ENCODE data around the gene ADGRG6.

ADGRG6 gene

GRCh38 chr6:142440600-142441293 lies 138.9 kb downstream of the ADGRG6 start:
- no peak overlapping the region for H3K4me3 ChIP-seq (ENCODE audit: low read length)
- no peak for DNase-seq (ENCODE audit: low read depth)
- TF ChIP-seq, protein P1, sequence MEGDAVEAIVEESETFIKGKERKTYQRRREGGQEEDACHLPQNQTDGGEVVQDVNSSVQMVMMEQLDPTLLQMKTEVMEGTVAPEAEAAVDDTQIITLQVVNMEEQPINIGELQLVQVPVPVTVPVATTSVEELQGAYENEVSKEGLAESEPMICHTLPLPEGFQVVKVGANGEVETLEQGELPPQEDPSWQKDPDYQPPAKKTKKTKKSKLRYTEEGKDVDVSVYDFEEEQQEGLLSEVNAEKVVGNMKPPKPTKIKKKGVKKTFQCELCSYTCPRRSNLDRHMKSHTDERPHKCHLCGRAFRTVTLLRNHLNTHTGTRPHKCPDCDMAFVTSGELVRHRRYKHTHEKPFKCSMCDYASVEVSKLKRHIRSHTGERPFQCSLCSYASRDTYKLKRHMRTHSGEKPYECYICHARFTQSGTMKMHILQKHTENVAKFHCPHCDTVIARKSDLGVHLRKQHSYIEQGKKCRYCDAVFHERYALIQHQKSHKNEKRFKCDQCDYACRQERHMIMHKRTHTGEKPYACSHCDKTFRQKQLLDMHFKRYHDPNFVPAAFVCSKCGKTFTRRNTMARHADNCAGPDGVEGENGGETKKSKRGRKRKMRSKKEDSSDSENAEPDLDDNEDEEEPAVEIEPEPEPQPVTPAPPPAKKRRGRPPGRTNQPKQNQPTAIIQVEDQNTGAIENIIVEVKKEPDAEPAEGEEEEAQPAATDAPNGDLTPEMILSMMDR (conservative IDR thresholded peaks at IDR 0.05; ENCODE audit: low read depth, low read length), result no peak

GRCh38 chr6:142441716-142442115 lies 139.9 kb downstream of the ADGRG6 start:
- no peak for DNase-seq (ENCODE audit: low read depth)
- TF ChIP-seq, protein P1 (conservative IDR thresholded peaks at IDR 0.05; ENCODE audit: low read depth, low read length), result no peak
- no peak overlapping the region for H3K4me3 ChIP-seq (ENCODE audit: low read length)

GRCh38 chr6:142443102-142443501 lies 141.3 kb downstream of the ADGRG6 start:
- no peak for DNase-seq (ENCODE audit: low read depth)
- H3K4me3 ChIP-seq (ENCODE audit: low read length), result no peak overlapping the region
- TF ChIP-seq, protein P1 (conservative IDR thresholded peaks at IDR 0.05; ENCODE audit: low read depth, low read length), result no peak

DNA sequence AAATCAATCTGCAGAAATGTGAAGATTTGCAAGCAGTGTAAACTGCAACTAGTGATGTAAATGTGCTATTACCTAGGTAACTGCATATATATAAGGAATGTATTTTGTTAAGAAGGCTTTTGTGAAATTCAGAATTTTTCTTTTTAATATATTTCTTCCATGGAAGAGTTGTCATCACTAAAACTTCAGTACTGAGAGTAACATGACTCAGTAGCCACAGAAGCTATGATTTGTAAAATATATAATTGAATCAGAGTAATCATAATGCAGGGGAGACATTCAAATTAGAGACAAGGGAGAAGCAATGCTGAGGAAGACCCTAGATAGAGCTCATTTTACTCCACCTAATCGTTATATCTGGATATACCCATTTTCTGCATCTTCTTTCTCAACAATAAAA lies 141.7 kb downstream of the ADGRG6 start:
- no peak for DNase-seq (ENCODE audit: low read depth)
- no peak overlapping the region for H3K4me3 ChIP-seq (ENCODE audit: low read length)
- TF ChIP-seq, protein P1 (conservative IDR thresholded peaks at IDR 0.05; ENCODE audit: low read depth, low read length), result no peak

GRCh38 chr6:142444376-142444775 lies 142.6 kb downstream of the ADGRG6 start:
- no peak for DNase-seq (ENCODE audit: low read depth)
- no peak overlapping the region for H3K4me3 ChIP-seq (ENCODE audit: low read length)
- TF ChIP-seq, protein P1 (conservative IDR thresholded peaks at IDR 0.05; ENCODE audit: low read depth, low read length), result no peak

DNA sequence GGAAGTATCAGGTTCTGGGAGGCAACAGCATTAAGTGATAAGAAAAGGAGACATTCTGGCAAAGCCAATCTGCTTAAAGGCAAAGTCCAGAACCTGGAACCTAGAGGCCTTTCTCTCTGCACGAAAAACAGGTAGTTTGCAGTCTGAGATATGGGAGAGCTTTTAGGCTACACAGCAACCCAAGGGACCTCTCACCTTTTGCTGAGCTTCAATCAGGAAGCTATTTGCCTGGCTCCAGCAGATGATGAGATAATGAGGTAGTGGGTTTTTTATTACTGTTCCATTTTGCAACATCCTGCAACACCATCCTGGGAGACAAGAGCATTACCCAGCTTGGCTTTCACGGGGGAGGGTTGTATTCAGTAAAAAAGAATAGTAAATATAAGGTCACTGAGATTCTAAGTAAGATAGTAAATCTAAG lies 143.1 kb downstream of the ADGRG6 start:
- DNase-seq (ENCODE audit: low read depth), result no peak
- TF ChIP-seq, protein P1 (conservative IDR thresholded peaks at IDR 0.05; ENCODE audit: low read depth, low read length), result no peak
- H3K4me3 ChIP-seq (ENCODE audit: low read length), result no peak overlapping the region

- peak; percentile 3 for DNase-seq (ENCODE audit: low read depth)
- TF ChIP-seq, protein P1 (conservative IDR thresholded peaks at IDR 0.05; ENCODE audit: low read depth, low read length), result no peak
- H3K4me3 ChIP-seq (ENCODE audit: low read length), result no peak overlapping the region
Observed at GRCh38 chr6:142446168-142446567, 144.4 kb downstream of the ADGRG6 start.
